Endothelial cell of umbilical vein (primary cell): Measurements from ENCODE around the gene TRPV6. TPM values are rescaled to one million over a fixed set of nuclear protein-coding genes. Genes with fewer than 3 reads are reported as not detected.

ENCODE experiments used
- BruUV-seq: library from RNA; stranded (reverse); fragments of 400-500 nt; replicated peaks from 2 replicates; lab custom pipeline; 2021; lab: Mats Ljungman, UMichigan
- CTCF ChIA-PET: fragments of 300-600, 350-600 bp; sonication (Branson Sonifier 250); formaldehyde crosslinking; loops from one replicate; lab custom pipeline; 2021; ENCODE audit warnings: antibody characterized with exemption, inconsistent platforms; lab: Charles Lee
- POLR2A ChIA-PET: fragments of 300-600, 350-600 bp; sonication (Branson Sonifier 250); formaldehyde crosslinking; loops from one replicate; lab custom pipeline; 2021; ENCODE audit warnings: antibody characterized with exemption, inconsistent platforms; lab: Charles Lee
- DNase-seq: peaks from one replicate; pipeline ENCODE4 v3.0.0-alpha.2; 2011; ENCODE audit warnings: low read depth, low spot score
- FAIRE-seq: peaks from 2 replicates; lab custom pipeline; 2011; peaks lifted over from hg19 to GRCh38; lab: Jason Lieb, UNC
- H2AFZ ChIP-seq: 2 replicates; pipeline ENCODE4 v1.6.0; 2012; ENCODE audit warnings: low read depth, low read length, control low read depth, inconsistent platforms
- H3K27ac ChIP-seq: 2 replicates; pipeline ENCODE4 v1.5.1; 2011; ENCODE audit warnings: low read depth, mild to moderate bottlenecking, control low read depth, low read length, moderate library complexity; ENCODE audit not compliant: insufficient read depth
- H3K27me3 ChIP-seq, 2 experiments: 2 replicates each; pipeline versions ENCODE4 v1.6.0 to v1.6.1; 2011; ENCODE audit warnings: low read length in 2 of 2, mixed read lengths in 1 of 2; ENCODE audit not compliant: control insufficient read depth in 2 of 2, insufficient read depth in 2 of 2
- H3K36me3 ChIP-seq, 2 experiments: 2 replicates in 1 of 2; 3 replicates in 1 of 2; pipeline ENCODE4 v1.5.1; 2011; ENCODE audit warnings: low read length in 2 of 2, mild to moderate bottlenecking in 1 of 2, moderate library complexity in 1 of 2; ENCODE audit not compliant: control insufficient read depth in 2 of 2, insufficient read depth in 2 of 2; ENCODE audit errors: extremely low read depth in 1 of 2
- H3K4me1 ChIP-seq: 3 replicates; pipeline ENCODE4 v1.5.1; 2011; ENCODE audit warnings: mild to moderate bottlenecking, low read length; ENCODE audit not compliant: control insufficient read depth, insufficient read depth; ENCODE audit errors: extremely low read depth
- H3K4me2 ChIP-seq: 2 replicates; pipeline ENCODE4 v1.6.1; 2011; ENCODE audit warnings: low read length, control low read depth, mixed read lengths; ENCODE audit not compliant: insufficient read depth
- H3K4me3 ChIP-seq, 3 experiments: fragments of 200-600 bp in 1 of 3; sonication (generic), shearing (Covaris generic) in 1 of 3; replicated peaks in 1 of 3; 2 replicates each; pipeline ENCODE4 v1.5.1; 2011 to 2016; ENCODE audit warnings: control low read depth in 3 of 3, low read length in 3 of 3, mild to moderate bottlenecking in 2 of 3, inconsistent platforms in 1 of 3, low read depth in 1 of 3, moderate library complexity in 1 of 3; ENCODE audit not compliant: insufficient read depth in 1 of 3
- H3K79me2 ChIP-seq: 2 replicates; pipeline ENCODE4 v1.6.0; 2012; ENCODE audit warnings: low read length, inconsistent platforms; ENCODE audit not compliant: control insufficient read depth, insufficient read depth
- H3K9ac ChIP-seq: replicated peaks from 2 replicates; pipeline ENCODE3; 2011; ENCODE audit warnings: low read length, control low read depth; ENCODE audit not compliant: insufficient read depth; ENCODE audit errors: extremely low read depth
- H3K9me1 ChIP-seq: replicated peaks from 3 replicates; pipeline ENCODE4 v1.6.0; 2011; ENCODE audit warnings: mild to moderate bottlenecking, low read length; ENCODE audit not compliant: control insufficient read depth, insufficient read depth; ENCODE audit errors: extremely low read depth
- H3K9me3 ChIP-seq: replicated peaks from 2 replicates; pipeline ENCODE4 v1.5.1; 2012; ENCODE audit warnings: low read length, inconsistent platforms; ENCODE audit not compliant: control insufficient read depth, insufficient read depth
- H4K20me1 ChIP-seq: replicated peaks from 2 replicates; pipeline ENCODE3; 2011; ENCODE audit warnings: mild to moderate bottlenecking, low read length; ENCODE audit not compliant: control insufficient read depth, insufficient read depth; ENCODE audit errors: extremely low read depth
- EZH2 ChIP-seq: IDR thresholded peaks from 2 replicates; pipeline ENCODE4 v1.6.1; 2012; ENCODE audit warnings: borderline replicate concordance, low read depth, mild to moderate bottlenecking, moderate library complexity, low read length, inconsistent platforms; ENCODE audit not compliant: severe bottlenecking
- FOS ChIP-seq: IDR thresholded peaks from 2 replicates; pipeline ENCODE4 v1.6.1; 2011; ENCODE audit warnings: mild to moderate bottlenecking, low read length, moderate library complexity, borderline replicate concordance; ENCODE audit not compliant: insufficient read depth
- GATA2 ChIP-seq: IDR thresholded peaks from 2 replicates; pipeline ENCODE4 v1.7.0; 2011; ENCODE audit warnings: low read depth, mild to moderate bottlenecking, moderate library complexity, mixed read lengths, low read length; ENCODE audit not compliant: insufficient read length, insufficient read depth
- JUN ChIP-seq: IDR thresholded peaks from 2 replicates; pipeline ENCODE4 v1.6.1; 2011; ENCODE audit warnings: borderline replicate concordance, low read depth; ENCODE audit not compliant: insufficient read length, insufficient read depth
- MYC ChIP-seq: IDR thresholded peaks from one replicate; pipeline ENCODE4 v1.6.1; 2011; ENCODE audit warnings: mild to moderate bottlenecking, low read depth, low read length
- POLR2A ChIP-seq: IDR thresholded peaks from 2 replicates; pipeline ENCODE4 v1.6.1; 2012; ENCODE audit warnings: low read depth, mild to moderate bottlenecking, control low read depth, low read length
- POLR2AphosphoS5 ChIP-seq: IDR thresholded peaks from 2 replicates; pipeline ENCODE4 v1.6.1; 2012; ENCODE audit warnings: low read depth, mild to moderate bottlenecking, control low read depth, low read length, moderate library complexity; ENCODE audit not compliant: insufficient read depth
- dilution Hi-C: fragments of 300-500 bp; cut with MboI; formaldehyde crosslinking; loops from one replicate; pipeline ENCODE4 v1.15.0; 2019; ENCODE audit warnings: low sequenced_read_pairs; ENCODE audit not compliant: extremely low pct_ligation_motif_present
- intact Hi-C: fragments of 100-400 bp; cut with micrococcal nuclease; formaldehyde crosslinking; loops from one replicate; pipeline ENCODE4 v1.10.0; 2022
- polyA plus RNA-seq, 4 experiments: library from polyadenylated mRNA; depleted of rRNA in 3 of 4; stranded (reverse) in 3 of 4; unstranded in 1 of 4; fragments of >200 nt; gene quantifications; 2 replicates each; pipeline versions ENCODE4 v1.2.1 to v1.2.3, GENCODE V29; 2011 to 2012; ENCODE audit warnings: missing spikeins in 1 of 4
- total RNA-seq: library from RNA; stranded (reverse); gene quantifications from 2 replicates; pipeline ENCODE4 v1.2.3, GENCODE V29; 2021
- TF ChIP-seq, protein P1 (sequence below): IDR thresholded peaks from 2 replicates; pipeline ENCODE4 v1.6.1; 2011; ENCODE audit not compliant: insufficient read depth, insufficient read length
- TF ChIP-seq, protein P2 (sequence below), 2 donors: IDR thresholded peaks; 1 replicate in 1 of 2; 2 replicates in 1 of 2; pipeline ENCODE4 v1.5.1; 2011; ENCODE audit warnings: low read length in 2 of 2, mild to moderate bottlenecking in 2 of 2, moderate library complexity in 2 of 2, control low read depth in 1 of 2, inconsistent platforms in 1 of 2, low read depth in 1 of 2; ENCODE audit not compliant: insufficient read depth in 1 of 2; ENCODE audit errors: extremely low read depth in 1 of 2

TRPV6 gene
- total and polyA plus RNA-seq, 2 donors (not counting 3 experiments of a cell fraction or from before 2014, with no cell fraction given), result not detected

DNA sequence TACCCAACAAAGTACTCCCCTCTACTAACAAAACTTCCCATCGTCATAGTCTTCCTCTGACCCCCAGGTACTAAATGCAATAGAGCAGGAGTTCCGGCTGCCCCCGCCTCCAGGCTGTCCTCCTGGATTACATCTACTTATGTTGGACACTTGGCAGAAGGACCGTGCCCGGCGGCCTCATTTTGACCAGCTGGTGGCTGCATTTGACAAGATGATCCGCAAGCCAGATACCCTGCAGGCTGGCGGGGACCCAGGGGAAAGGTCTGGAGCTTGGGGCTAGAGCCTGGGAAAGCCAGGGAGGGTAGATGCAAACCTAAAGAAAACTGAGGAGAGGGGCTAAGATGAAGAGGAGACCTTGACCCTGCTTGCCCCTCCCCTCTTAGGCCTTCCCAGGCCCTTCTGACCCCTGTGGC is 15.4 kb downstream of the TRPV6 start:
- no peak for FAIRE-seq
- no peak overlapping the region for H3K9ac ChIP-seq
- H3K79me2 ChIP-seq, result no peaks in the 10 kb centered on the region
- ChIA-PET POLR2A (no interaction called here), CTCF (interaction anchor here (1.1 to 4.0 kb wide), 5 partner anchors 9 to 345 kb away, joined by 3 to 27 read pairs (median 4); no protein-coding TSS in a partner anchor)
- H3K9me3 ChIP-seq, result no peaks in the 10 kb centered on the region
- no peak for DNase-seq
- no peak overlapping the region for H3K4me3 ChIP-seq
- dilution Hi-C loops (no loop called here), intact Hi-C loops (no loop called here)
- H3K4me1 ChIP-seq, result no peaks in the 10 kb centered on the region
- no peak overlapping the region for H3K4me2 ChIP-seq
- no peaks in the 10 kb centered on the region for H4K20me1 ChIP-seq
- no peak overlapping the region for H2AFZ ChIP-seq
- no peaks in the 10 kb centered on the region for H3K27me3 ChIP-seq
- no peaks in the 10 kb centered on the region for H3K9me1 ChIP-seq
- no TSS peak for BruUV-seq
- H3K27ac ChIP-seq, result no peak overlapping the region
- no peaks in the 10 kb centered on the region for H3K36me3 ChIP-seq
- TF ChIP-seq, protein P1, sequence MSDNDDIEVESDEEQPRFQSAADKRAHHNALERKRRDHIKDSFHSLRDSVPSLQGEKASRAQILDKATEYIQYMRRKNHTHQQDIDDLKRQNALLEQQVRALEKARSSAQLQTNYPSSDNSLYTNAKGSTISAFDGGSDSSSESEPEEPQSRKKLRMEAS, result no peak
- TF ChIP-seq FOS (no peak), POLR2AphosphoS5 (no peak), GATA2 (no peak), POLR2A (no peak), JUN (no peak), MYC (no peak), EZH2 (no peak)
- TF ChIP-seq, protein P2, sequence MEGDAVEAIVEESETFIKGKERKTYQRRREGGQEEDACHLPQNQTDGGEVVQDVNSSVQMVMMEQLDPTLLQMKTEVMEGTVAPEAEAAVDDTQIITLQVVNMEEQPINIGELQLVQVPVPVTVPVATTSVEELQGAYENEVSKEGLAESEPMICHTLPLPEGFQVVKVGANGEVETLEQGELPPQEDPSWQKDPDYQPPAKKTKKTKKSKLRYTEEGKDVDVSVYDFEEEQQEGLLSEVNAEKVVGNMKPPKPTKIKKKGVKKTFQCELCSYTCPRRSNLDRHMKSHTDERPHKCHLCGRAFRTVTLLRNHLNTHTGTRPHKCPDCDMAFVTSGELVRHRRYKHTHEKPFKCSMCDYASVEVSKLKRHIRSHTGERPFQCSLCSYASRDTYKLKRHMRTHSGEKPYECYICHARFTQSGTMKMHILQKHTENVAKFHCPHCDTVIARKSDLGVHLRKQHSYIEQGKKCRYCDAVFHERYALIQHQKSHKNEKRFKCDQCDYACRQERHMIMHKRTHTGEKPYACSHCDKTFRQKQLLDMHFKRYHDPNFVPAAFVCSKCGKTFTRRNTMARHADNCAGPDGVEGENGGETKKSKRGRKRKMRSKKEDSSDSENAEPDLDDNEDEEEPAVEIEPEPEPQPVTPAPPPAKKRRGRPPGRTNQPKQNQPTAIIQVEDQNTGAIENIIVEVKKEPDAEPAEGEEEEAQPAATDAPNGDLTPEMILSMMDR (IDR thresholded peaks at IDR 0.05; ENCODE audit: extremely low read depth in 1 of 2, insufficient read depth in 1 of 2, low read depth in 1 of 2, low read length in 2 of 2), result no peak
